SIG-M5 treated with dmso at 0.1 percent for 504 hours (cell line): Measurements from ENCODE around the gene PPP1R13B.
"Not testable (repeated sequence)": the region's sequence is repeated elsewhere in the genome, so short reads cannot be mapped to it uniquely, and the experiment has no call there.

ENCODE experiments used
- DNase-seq: peaks from one replicate; lab custom pipeline; 2025; ENCODE audit not compliant: unreplicated experiment; lab: John Stamatoyannopoulos, UW

PPP1R13B gene

GRCh38 chr14:103847451-103848174, at the start of gene PPP1R13B:
TSS of gene PPP1R13B (minus strand) at chr14:103847575. CDS start at chr14:103847307, 268 bp downstream.
- DNase-seq = peak; percentile 75

- DNase-seq = no peak
Measured at GRCh38 chr14:103896578-103896977, 49.2 kb upstream of the PPP1R13B start.

- DNase-seq = no peak
Measured at GRCh38 chr14:103894723-103895059, 47.3 kb upstream of the PPP1R13B start.

GRCh38 chr14:103894034-103894722, 46.8 kb upstream of the PPP1R13B start:
- no peak for DNase-seq

- no peak for DNase-seq
Measured at GRCh38 chr14:103892247-103892646, 44.9 kb upstream of the PPP1R13B start.

GRCh38 chr14:103891667-103892215, 44.4 kb upstream of the PPP1R13B start:
- DNase-seq = no peak

- DNase-seq = no peak
Measured at GRCh38 chr14:103890821-103891666, 43.7 kb upstream of the PPP1R13B start.

GRCh38 chr14:103890052-103890371, 42.6 kb upstream of the PPP1R13B start:
- DNase-seq = no peak

GRCh38 chr14:103889313-103890051, 42.1 kb upstream of the PPP1R13B start:
- no peak for DNase-seq

- not testable (repeated sequence) for DNase-seq
Measured at GRCh38 chr14:103889002-103889312, 41.6 kb upstream of the PPP1R13B start.

GRCh38 chr14:103887557-103888115, 40.3 kb upstream of the PPP1R13B start:
- no peak for DNase-seq

GRCh38 chr14:103887170-103887501, 39.8 kb upstream of the PPP1R13B start:
- DNase-seq = no peak

GRCh38 chr14:103886304-103887169, 39.2 kb upstream of the PPP1R13B start:
- no peak for DNase-seq

GRCh38 chr14:103885509-103885932, 38.1 kb upstream of the PPP1R13B start:
- no peak for DNase-seq

- no peak for DNase-seq
Measured at GRCh38 chr14:103884854-103885253, 37.5 kb upstream of the PPP1R13B start.

- DNase-seq = no peak
Measured at GRCh38 chr14:103883263-103883523, 35.8 kb upstream of the PPP1R13B start.

- DNase-seq = no peak
Measured at GRCh38 chr14:103882503-103883262, 35.3 kb upstream of the PPP1R13B start.

- DNase-seq = no peak
Measured at GRCh38 chr14:103881268-103882201, 34.2 kb upstream of the PPP1R13B start.
